Measurements from ENCODE around the gene PLTP. TPM values are rescaled to one million over a fixed set of nuclear protein-coding genes. Genes with fewer than 3 reads are reported as not detected.

PLTP gene
- total and polyA plus RNA-seq, 2 of the 13 experiments (the other 11 are each of a cell fraction or from before 2014, with no cell fraction given) = 16.9 to 28.6 TPM

- TF ChIP-seq ZSCAN25 (CRISPR knock-in tag; IDR thresholded peaks at IDR 0.05) (peak; percentile 86; the same call in 1 of the 2 replicates), HOXA5 (CRISPR knock-in tag; IDR thresholded peaks at IDR 0.05) (0 out of 2 replicates have a peak, but pooled peaks have one; percentile 41), ZNF557 (CRISPR knock-in tag; IDR thresholded peaks at IDR 0.05) (peak; percentile 39), ZNF510 (CRISPR knock-in tag; IDR thresholded peaks at IDR 0.05; ENCODE audit: low read depth) (0 out of 2 replicates have a peak, but pooled peaks have one; percentile 83), ZNF850 (CRISPR knock-in tag; conservative IDR thresholded peaks at IDR 0.05) (no peak), SP4 (CRISPR knock-in tag; IDR thresholded peaks at IDR 0.05) (peak; percentile 84; the same call in 1 of the 2 replicates), SSRP1 (CRISPR knock-in tag; IDR thresholded peaks at IDR 0.05) (peak; percentile 97), ZNF350 (CRISPR knock-in tag; IDR thresholded peaks at IDR 0.05; ENCODE audit: borderline replicate concordance, low read depth) (peak; percentile 88), CBX1 (IDR thresholded peaks at IDR 0.05; ENCODE audit: low read depth) (no peak), FUBP1 (CRISPR knock-in tag; IDR thresholded peaks at IDR 0.05; ENCODE audit: borderline replicate concordance) (0 out of 2 replicates have a peak, but pooled peaks have one; percentile 43), SIN3B (IDR thresholded peaks at IDR 0.05; ENCODE audit: low read length) (peak; percentile 84), NR2F6 (IDR thresholded peaks at IDR 0.05) (peak; percentile 97), NR2F6 (CRISPR knock-in tag; IDR thresholded peaks at IDR 0.05) (peak; percentile 92), ZNF543 (CRISPR knock-in tag; IDR thresholded peaks at IDR 0.05) (0 out of 2 replicates have a peak, but pooled peaks have one; percentile 40), TOE1 (CRISPR knock-in tag; IDR thresholded peaks at IDR 0.05) (peak; percentile 91; the same call in 1 of the 2 replicates), THAP7 (CRISPR knock-in tag; IDR thresholded peaks at IDR 0.05) (peak; percentile 92), GABPA (IDR thresholded peaks at IDR 0.05; ENCODE audit: low read depth, low read length) (no peak), GABPA (CRISPR knock-in tag; IDR thresholded peaks at IDR 0.05; ENCODE audit: low read depth) (no peak), PRDM4 (CRISPR knock-in tag; IDR thresholded peaks at IDR 0.05; ENCODE audit: borderline replicate concordance) (no peak), PHF8 (CRISPR knock-in tag; IDR thresholded peaks at IDR 0.05) (peak; percentile 94), SETDB1 (CRISPR knock-in tag; IDR thresholded peaks at IDR 0.05; ENCODE audit: borderline replicate concordance) (no peak), ZNF558 (CRISPR knock-in tag; IDR thresholded peaks at IDR 0.05; ENCODE audit: borderline replicate concordance) (no peak), XBP1 (CRISPR knock-in tag; IDR thresholded peaks at IDR 0.05) (no peak), ARID3A (IDR thresholded peaks at IDR 0.05; ENCODE audit: low read depth, low read length) (0 out of 2 replicates have a peak, but pooled peaks have one; percentile 10)
Observed at GRCh38 chr20:45880988-45881788, 30.8 kb downstream of the PLTP start, which contains the start of gene ZSWIM1 (continued).

Data from HepG2 (cell line).